Peyer's patch (tissue), 4 donors: ENCODE data around the gene DACT2.

ENCODE experiments used
- POLR2A ChIP-seq, 2 donors: fragments of 450-650 bp; IDR thresholded peaks; one replicate each; pipeline ENCODE4 v1.5.1; 2017; ENCODE audit warnings: antibody characterized with exemption in 2 of 2, mild to moderate bottlenecking in 2 of 2, moderate library complexity in 2 of 2
- TF ChIP-seq, protein P1 (sequence below), 6 experiments: fragments of 450-650 bp in 4 of 6; fragments of 200-600 bp in 2 of 6; sonication (generic) in 1 of 6; IDR thresholded peaks; one replicate each; pipeline ENCODE4 v1.5.1; 2017 to 2019; ENCODE audit warnings: antibody characterized with exemption in 6 of 6, mild to moderate bottlenecking in 3 of 6, moderate library complexity in 1 of 6

DNA sequence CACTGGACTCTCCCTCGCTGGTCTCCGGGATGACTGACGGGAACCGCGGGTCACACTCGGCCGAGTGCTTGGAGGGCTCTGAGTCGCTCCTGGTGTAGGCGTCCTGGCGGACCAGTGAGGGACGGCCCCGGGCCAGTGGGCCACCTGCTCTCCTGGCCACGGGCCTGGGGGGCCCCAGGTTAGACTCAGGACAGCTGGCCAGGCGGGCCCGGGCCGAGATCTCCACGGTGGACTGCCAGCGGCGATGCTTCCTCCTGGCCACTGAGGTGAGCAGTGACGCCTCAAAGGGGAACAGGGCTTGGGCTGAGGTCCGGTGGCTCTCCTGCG, 11.9 kb downstream of the DACT2 start:
- TF ChIP-seq, protein P1, sequence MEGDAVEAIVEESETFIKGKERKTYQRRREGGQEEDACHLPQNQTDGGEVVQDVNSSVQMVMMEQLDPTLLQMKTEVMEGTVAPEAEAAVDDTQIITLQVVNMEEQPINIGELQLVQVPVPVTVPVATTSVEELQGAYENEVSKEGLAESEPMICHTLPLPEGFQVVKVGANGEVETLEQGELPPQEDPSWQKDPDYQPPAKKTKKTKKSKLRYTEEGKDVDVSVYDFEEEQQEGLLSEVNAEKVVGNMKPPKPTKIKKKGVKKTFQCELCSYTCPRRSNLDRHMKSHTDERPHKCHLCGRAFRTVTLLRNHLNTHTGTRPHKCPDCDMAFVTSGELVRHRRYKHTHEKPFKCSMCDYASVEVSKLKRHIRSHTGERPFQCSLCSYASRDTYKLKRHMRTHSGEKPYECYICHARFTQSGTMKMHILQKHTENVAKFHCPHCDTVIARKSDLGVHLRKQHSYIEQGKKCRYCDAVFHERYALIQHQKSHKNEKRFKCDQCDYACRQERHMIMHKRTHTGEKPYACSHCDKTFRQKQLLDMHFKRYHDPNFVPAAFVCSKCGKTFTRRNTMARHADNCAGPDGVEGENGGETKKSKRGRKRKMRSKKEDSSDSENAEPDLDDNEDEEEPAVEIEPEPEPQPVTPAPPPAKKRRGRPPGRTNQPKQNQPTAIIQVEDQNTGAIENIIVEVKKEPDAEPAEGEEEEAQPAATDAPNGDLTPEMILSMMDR (IDR thresholded peaks at IDR 0.05) = no peak
- TF ChIP-seq POLR2A (IDR thresholded peaks at IDR 0.05) = no peak
